Fibroblast of skin of left biceps (primary cell): ENCODE measurements around the gene ARHGEF28.

ENCODE experiments used
- DNase-seq, 2 experiments: peaks; one replicate each; pipeline ENCODE4 v3.0.0-alpha.2; 2013; ENCODE audit warnings: low read depth in 2 of 2

ARHGEF28 gene

DNA sequence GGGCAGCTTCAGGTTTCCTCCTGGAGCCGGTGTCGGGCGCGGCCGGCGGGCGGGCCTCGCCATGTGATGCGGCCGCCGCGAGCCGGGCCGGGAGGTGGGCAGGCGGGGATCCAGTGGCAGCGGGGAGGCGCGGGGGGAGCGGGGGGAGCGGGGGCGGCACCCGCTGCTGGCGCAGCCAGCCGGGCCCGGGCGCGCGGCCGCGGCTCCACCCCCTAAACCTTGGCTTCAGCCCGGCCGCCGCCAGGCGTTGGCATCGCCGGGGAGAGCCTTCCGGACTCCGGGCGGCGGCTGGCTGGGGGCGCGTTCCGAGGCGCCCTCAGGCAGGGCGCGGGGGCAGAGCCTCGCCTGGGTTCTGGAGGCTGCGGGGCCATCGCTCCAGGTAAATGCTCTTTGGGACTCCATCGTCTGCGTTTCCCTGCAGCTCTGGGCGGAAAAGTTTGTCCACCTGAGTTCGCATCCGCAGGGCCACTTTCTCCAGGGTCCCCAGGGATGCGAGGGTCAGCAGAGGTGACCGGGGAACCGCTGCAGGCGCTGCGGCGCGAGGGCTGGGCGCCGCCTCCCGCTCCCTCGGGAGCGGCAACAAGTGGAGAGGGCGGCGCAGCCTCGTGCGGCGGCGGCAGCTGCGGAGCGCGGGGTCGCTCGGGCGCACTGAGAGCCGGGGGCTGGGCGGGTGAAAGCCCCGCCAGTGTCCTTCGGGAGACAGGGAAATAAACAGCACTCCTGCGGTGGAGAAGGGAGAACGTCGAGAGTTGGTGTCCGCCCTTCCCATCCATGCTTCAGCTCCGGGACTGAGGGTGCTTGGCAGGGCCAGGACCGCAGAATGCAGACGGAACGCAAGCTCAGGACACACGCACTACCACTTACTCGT, at the start of gene ARHGEF28:
Gene ARHGEF28 (plus strand): TSS at position 253 of the 868 bp plus-strand sequence. CDS start 58,656 bp downstream, outside the sequence.
- DNase-seq: no peak

- no peak for DNase-seq
Observed at GRCh38 chr5:73582285-73583145, 43.5 kb upstream of the ARHGEF28 start.

DNA sequence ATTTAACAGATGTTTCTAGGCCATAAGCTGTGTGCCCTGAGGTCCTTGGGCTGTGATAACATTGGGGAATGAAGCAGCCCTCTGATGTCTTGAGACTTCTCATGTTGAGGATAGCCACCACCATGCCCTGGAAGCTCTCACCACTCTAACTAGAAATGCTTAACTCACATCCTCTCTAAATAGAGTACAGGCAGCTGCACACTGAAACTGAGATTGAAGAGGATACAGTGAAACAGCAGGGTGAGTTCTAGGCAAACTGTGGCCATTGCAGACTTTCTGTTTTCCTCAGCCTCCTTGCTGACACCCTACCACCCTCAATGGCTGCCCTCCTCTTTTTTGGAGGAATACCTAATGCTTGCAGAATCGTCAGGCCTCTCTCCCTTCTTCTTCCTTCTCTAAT, 38.1 kb upstream of the ARHGEF28 start:
- DNase-seq: no peak

- peak; percentile 60 to 64 for DNase-seq
Observed at GRCh38 chr5:73591102-73591695, 34.8 kb upstream of the ARHGEF28 start.

DNA sequence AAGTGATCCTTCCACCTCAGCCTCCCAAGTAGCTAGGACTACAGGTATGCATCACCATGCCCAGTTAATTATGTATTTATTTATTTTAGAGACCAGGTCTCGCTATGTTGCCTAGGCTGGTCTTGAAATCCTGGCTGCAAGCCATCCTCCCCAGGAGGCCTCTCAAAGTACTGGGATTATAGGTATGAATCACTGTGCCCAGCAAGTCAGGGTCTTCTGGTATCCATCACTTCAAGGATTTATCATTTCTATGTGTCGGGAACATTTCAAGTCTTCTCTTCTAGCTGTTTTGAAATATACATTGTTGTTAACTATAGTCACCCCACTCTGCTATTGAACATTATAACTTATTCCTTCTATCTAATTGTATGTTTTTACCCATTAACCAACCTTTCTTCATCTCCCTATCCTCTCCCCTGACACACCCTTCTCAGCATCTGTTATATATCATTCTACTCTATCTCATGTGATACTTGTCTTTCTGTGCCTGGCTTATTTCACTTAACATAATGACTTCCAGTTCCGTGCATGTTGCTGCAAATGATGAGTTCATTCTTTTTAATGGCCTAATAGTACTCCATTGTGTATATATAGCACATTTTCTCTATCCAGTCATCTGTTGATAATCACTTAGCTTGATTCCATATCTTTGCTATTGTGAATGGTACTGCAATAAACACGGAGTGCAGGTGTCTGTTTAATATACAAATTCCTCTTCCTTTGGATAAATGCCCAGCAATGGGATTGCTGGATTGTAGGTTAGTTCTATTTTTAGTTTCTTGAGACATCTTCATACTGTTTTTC, 34.1 kb upstream of the ARHGEF28 start:
- no peak for DNase-seq

DNA sequence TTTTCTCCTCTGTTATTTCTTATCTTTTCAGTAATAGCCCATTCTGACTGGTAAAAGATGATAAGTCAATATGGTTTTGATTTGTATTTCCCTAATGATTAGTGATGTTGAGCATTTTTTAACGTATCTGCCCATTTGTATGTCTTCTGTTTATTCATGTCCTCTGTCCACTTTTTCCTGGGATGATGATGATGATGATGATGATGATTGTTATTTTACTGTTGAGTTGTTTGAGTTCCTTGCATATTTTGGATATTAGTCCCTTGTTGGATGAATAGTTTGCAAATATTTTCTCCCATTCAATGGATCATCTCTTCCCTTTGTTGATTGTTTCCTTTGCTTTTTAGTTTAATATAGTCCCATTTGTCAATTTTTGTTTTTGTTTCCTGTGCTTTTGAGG, 33.4 kb upstream of the ARHGEF28 start:
- no peak for DNase-seq

DNA sequence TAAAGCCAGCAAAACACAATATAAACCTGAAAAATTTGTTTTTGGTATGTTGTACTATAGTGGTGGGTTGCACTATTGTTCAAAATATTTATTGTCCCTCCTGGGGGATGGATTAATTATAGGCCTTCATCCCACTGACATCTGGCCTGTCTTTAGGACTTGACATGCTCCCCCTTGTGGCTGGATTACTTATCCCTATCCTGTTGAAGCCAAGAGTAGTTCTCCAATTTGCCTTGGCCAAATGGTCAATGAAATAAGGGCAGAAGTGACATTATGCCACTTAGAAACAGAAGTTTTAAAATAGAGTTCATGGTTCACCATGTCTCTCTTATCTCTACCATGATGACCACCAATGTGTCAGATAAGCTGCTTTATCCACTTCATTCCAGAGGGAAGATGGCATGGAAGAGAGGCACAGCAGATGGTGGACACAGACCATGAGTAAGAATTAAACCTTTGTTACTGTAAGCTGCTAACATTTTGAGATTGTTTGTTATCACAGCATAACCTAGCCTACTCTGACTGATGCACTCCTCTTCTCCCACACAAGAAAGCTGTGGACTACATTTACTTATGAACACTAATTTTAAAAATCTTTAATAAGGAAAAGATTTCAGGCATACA, 29.2 kb upstream of the ARHGEF28 start:
- no peak for DNase-seq

DNA sequence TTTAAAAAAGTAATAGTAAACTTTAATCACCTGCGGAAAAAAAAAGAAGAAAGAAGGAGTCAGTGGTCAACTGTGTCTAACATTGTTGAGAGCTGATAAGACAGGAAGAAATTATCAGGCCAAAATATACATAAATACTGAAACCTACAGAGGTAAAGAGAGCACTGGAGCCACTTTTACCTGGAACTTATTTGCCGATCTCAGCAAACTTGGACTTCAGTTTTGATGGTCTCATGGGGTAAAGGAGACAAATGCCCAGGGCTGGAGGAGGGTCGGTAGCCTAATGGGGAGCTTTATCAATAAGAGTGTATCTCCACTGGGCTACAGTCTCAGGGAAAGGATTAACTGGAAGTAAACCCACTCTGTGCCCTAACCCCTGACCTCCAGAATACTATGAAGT, 26.6 kb upstream of the ARHGEF28 start:
- DNase-seq: no peak

- DNase-seq: no peak
Observed at GRCh38 chr5:73603998-73604397, 22.0 kb upstream of the ARHGEF28 start.

DNA sequence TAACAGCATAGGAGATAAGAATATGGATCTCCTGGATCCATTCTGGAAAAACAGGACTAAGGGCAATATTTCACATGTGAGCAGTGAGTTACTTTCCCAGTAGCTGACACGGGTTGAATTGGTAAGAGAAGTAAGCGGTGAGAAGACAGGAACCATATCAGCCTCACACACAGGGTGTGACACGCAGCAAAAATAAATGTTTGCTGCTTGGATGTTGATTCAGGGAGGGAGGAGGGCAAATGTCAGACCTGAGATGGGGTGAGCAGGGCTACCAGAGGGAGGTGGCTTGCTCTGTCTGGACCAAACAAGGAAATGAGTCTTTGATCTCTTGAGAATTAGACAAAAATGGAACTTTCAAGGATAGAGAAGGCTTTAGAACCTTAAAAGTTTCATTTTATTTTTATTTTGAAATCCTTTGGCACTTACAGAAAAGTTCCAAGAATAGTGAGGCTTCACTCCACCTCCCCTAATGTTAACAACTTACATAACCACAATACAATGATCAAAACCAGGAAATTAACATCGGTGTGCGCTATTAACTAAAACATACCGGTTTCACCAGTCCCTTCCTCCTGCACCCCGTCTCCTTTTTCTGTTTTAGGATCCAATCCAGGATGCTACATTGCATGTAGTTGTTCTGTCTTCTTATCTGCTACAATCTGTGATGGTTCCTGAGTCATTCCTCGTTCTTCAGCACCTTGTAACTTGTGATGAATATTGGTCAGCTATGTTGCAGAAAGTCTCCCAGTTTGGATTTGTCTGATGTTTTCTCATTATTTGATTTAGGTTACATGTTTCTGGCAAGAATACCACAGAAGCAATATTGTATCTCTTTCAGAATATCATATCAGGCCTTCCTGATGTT, 20.5 kb upstream of the ARHGEF28 start:
- DNase-seq: no peak

DNA sequence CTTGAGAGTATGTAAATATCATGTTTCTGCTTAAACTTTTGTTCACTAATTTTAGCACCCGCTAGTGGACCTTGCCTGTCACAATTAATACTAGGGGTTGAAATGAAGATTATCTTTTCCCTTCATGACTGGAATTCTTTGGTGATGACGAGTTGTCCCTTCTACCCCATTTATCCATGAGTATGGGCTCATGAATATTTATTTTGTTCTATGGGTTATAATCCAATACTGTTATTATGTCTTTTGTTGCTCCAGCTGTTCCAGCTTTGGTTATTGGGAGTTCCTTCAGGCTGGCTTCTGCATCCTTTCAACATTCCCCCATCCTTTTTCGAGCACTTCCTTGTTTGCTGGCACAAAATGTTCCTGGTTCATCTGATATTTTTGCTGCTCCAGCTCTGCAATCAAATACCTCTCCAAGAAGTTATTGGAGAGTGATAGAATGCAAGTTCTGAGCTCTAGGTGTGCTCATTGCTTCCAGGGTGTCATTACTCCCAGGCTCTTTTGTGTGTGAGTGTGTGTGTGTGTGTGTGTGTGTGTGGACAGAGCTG, 19.7 kb upstream of the ARHGEF28 start:
- DNase-seq: no peak

DNA sequence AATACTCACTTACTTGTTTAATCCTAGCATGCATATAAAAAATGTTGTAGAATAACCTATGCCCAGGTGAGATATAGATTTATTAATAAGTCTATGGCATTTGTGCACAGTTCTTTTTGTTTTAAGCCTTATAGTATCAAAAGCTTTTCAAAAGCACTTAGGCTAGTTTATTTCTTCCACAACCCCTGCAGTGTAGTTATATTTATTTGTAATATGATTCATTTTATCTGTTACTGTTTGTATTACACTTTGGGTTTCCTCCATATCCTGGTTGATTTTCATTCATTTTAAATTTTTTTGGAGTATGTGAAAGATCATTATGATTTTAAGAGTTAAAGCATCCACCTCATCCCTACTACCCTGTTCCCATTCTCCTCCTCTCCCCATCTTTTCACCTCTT, 18.8 kb upstream of the ARHGEF28 start:
- no peak for DNase-seq

GRCh38 chr5:73612799-73613198, 13.2 kb upstream of the ARHGEF28 start:
- no peak for DNase-seq

DNA sequence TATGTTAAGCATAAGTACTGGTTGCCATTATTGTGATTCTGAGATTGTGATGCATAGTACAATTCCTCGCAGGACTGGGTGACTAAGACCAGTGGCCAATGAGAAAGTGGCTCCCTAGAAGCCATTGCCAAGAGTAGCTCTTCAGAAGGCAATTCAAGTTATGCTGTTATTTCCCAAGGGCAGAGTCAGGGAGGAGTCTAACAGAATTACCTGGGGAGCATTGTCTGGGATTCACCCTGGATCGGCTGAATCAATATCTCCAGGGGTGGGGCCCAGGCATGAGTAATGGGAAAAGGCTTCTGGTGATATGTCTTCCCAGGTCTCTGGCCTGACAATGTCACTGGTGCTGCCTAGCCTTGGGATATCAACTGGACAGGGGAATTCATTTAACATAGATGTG, 10.9 kb upstream of the ARHGEF28 start:
- no peak for DNase-seq

GRCh38 chr5:73615947-73616346, 10.0 kb upstream of the ARHGEF28 start:
- DNase-seq: no peak

GRCh38 chr5:73617510-73618279, 8.3 kb upstream of the ARHGEF28 start:
- DNase-seq: no peak

DNA sequence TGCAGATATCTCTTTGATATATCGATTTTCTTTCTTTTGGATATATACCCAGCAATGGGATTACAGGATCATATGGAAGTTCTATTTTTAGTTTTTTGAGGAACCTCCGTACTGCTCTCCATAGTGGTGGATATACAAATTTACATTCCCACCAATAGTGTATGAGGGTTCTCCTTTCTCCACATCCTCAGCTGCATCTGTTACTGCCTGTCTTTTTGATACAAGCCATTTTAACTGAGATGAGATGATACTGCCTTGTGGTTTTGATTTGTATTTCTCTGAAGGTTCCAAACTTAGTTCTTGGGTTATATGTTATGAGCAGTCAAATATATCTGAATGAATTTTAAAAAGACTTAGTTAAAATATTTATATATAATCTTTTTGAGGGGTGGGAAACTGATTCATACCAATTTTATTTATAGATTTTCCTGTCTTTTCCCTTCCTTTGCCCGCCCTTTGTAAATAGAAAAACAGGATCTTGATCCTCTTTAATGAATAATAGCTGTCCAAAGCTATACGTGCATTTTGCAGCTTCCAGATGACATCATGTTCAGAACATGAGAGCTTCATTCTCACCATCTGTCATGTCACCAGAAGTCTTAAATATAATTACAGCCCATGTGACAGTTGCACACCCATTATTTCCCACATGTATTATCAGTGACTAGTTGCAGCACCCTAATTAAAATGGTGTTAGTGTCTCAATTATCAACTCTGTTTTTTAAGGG, 6.2 kb upstream of the ARHGEF28 start:
- DNase-seq: no peak

DNA sequence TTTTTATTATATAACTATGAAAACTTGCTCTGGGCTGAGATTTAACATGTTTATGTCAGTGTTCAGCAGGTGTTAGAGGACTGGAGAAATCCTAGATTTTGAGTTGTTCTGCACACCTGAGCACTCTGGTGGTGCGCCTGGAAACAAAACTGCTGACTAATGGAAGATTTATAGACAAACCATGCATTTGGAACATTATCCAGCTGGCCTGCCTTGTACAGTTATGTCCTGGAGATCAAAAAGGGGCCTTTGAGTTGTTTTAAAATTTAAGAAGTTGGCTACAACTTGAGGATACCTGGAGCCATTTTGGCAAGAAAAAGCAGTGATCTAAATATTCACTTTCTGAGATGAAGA, 5.7 kb upstream of the ARHGEF28 start:
- DNase-seq: no peak
